Activated effector memory CD4-positive, alpha-beta T cell treated with Interleukin-2 at 50 U/mL for 16 hours (primary cell): Measurements from ENCODE around the gene SAA2.
"Not testable (repeated sequence)": the region's sequence is repeated elsewhere in the genome, so short reads cannot be mapped to it uniquely, and the experiment has no call there.

Source experiments
- DNase-seq: peaks from one replicate; pipeline ENCODE4 v3.0.0-alpha.2; 2020

The SAA2 gene

DNA sequence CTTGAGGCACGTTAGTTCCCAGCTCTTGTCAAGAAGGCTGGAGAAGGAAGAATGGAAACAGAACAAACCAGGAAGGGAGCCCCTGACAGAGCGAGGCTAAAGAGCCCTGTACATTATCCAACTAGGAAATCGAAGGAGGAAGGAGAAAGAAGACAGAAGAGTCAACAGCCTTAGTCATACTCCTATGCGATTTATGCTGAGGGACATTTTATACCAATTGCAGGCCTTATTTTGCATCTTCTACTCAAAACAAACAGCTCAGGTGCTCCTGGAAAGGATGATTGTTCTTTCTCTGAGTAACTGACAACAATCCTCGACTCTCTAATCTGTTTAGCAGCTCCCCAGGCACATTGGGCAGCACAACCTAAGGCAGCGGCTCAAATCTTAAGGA, 1.3 kb downstream of the SAA2 start:
- DNase-seq: not testable (repeated sequence)

DNA sequence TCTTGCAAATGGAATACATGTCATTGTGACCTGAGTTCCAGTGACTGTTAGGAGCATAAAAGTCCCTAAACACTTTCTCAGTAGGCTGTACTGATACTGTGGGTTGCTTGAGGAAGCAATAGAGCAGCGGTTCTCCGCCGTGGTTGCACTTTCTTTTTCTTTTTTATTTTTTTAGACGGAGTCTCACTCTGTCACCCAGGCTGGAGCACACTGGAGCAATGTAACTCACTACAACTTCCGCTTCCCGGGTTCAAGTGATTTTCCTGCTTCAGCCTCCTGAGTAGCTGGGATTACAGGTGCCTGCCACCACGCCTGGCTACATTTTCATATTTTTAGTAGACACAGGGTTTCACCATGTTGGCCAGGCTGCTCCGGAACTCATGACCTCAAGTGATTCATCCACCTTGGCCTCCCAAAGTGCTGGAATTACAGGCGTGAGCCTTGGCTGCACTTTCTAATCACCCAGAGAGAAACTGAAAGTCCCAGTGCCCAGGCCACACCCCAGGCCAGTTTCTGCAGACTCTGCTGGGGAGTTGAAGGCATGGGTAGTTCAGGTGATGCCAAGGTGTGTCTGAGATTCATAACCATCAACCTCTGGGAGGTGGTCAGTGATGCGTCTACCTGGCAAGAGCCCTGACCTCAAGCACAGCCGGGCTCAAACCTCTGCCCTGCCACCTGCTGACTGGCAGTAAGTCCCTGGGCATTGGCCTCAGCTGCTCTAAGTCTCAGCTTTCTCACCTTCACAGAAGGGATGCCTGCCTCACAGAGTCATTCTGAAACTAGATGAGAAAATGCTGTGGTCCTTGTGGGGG, 1.9 kb downstream of the SAA2 start:
- peak; percentile 5 for DNase-seq

DNA sequence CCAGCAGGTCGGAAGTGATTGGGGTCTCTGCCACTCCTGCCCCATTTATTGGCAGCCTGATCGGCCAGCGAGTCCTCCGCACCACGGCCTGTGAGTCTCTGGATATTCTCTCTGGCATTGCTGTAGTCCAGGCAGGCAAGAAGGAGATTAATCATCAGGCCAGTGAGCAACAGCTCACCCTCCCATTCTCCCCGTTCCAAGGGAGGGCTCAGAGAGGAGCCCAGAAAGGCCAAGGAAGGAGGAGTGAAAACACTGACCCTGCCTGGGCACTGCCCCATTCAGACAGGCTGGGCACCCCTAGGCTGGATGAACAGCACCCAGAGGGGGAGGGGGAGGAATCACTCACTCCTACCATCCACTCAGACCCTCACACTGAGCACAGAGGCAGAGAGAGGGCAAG, 3.1 kb downstream of the SAA2 start:
- no peak for DNase-seq

DNA sequence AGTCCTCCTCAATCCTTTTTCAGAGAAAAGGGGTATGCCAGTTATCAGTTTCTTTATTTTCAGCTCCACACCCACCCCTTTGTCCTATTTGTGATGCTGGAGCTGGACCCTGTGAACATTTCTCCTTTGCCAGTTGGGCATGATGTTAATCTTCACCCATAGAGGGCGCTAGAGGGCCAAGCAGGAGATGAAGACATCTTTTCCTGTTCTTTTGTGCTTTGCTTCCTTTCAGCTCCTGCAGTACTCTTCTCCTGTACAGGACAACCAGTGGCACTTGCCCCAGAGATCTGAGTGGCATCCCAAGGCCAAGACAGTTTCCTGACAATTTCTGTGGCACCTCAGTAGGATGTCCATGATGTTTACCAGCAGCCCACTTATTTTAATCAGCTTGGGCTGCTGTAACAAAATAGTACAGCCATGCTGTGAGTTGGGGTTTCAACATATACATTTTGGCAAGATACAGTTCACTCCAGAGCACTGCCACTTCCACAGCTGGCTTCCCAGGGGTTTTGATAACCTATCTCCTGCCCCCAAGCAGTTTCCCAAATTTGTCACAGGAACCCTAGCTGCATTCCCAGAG, 4.6 kb downstream of the SAA2 start:
- DNase-seq: peak; percentile 39

DNA sequence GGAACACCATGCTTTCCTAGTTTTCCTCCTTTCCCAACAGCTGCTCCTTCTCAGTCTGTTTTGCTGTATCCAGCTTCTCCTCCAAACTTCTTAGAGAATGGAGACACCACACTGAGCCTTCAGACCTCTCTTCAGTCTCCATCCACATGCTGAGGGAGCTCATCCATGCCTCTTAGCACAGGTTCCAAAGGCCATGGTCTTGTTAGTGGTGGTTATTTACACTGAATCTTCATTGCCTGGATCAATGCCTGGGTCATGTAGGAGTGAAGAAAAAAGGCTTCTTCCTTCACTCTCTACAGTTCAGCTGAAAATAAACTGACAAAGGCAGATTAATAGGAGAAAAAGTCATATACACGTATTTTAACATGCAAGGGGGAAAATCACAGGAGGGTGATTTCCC, 8.8 kb downstream of the SAA2 start:
- DNase-seq: no peak

DNA sequence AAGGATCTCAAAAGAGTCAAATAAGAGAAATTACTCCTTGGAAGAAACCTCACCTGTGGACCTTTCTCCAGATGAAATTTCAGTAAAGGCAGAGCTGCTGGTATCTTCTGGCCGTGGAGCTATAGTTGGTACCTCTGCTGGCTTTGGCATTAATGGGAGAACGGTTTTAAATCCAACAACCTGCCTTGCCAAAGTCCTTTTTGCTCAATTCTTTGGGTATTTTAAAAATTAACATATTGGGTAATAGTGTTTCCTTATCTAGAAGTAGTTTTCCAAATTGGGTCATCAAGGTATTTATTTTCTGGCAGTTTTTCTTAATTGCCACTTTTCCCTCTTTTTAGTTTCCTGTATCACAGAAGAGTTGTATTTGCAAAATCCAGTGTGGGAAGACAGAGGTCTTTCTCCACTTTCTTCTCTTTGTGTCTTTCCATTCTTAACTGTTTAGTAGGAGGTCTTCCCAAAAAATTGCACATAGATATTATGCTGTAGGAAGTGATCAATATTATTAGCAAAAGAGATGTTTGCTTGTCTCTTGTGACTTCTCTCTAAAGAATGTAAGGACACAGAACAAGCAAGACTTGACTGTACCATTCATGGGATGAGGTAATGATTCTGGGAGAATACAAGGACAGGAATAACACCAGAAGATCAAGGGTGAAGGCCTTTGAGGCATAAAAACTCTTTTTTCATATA, 11.7 kb downstream of the SAA2 start, which contains the start of gene SAA4:
SAA4 (minus strand) TSS at position 139 of the 693 bp plus-strand sequence. CDS start 876 bp downstream, outside the sequence.
- DNase-seq: no peak

DNA sequence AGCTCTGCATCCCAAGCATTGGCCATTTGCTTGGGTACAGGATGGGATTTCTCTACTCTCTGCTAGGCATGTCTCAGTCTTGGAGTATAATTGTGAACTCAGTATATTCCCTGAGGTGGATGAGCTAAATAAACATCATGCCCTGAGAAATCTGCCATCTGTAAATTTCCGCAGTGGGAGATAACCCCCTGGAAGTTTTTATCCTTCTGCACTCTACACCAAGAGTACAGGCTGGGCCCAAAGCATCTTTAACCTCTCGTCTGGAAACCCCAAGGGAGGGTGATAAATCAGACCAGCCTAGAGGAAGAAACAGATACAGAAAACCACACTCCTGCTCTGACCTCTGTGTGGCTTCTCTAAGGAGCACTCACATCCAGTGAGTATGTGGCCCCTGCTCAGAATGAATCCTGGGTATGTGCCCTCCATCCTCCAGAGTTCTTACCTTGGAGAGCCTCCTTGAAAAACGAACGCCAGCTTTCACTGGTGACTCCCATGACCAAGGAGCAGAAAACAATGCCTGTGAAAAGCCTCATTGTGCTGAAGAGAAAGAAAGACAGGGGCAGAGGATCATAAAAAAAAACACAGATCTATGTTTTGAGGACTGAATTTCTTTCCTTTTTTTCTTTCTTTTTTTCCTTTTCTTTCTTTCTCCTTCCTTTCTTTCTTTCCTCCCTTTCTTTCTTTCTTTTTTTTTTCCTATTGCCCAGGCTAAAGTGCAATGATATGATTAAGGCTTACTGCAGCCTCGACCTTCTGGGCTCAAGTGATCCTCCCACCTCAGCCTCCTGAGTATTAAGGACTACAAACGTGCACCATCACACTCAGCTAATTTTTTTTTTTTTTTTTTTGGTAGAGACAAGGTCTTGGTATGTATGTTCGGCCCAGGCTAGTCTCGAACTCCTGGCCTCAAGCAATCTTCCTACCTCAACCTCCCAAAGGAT, 12.8 kb downstream of the SAA2 start:
- DNase-seq: no peak

DNA sequence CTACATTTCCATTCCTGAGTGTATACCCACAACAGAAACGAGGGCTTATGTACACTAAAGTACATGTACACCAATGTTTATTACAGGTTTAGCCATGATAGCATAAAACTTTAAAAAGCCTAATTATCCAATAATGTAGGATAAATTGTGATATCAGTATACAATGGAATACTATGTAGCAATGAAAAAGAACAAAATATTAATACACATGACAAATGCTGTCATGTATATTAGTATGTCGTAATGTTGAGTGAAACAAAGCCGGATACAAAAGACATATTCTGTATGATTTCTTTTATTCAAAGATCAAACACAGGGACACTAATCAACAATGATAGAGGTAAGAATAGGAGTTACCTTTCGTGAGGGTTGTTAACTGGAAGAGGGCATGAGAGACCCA, 14.6 kb downstream of the SAA2 start:
- DNase-seq: no peak

DNA sequence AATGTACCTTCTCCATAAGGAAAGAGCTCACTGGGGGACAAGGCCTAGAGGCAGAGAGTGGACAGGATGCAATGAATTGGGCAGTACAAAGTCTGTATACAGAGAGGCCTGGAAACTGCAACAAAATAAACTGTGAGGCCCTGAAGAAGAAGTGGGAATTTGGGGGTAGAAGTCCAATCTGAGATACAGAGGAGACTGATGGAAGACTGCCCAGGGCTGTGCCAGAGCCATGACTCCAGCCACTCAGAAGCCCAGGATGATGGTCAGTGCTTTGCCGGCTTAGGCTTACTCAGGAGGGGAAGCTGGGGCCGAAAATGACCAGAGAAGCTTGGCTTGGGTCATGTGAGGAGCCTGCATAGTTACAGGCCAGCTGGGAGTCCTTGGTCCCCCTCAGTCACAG, 17.6 kb downstream of the SAA2 start:
- no peak for DNase-seq

DNA sequence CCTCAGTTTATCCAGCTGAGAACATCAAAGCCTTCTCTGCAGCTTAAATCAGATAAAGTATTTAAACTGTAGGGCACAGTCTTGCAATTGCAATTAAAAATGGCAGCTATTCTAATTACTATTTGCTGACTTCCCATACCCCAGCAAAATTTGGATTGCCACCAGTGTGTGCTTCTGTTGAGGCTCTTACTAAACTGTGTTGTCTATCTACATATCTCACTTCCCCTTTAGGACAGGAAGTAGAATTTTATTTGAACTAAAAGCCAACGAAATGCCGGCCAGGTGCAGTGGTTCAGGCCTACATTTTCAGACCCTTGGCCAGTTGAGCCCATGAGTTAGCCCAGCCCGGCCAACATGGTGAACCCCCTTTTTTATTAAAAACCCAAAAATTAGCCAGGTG, 19.0 kb downstream of the SAA2 start:
- DNase-seq: no peak

DNA sequence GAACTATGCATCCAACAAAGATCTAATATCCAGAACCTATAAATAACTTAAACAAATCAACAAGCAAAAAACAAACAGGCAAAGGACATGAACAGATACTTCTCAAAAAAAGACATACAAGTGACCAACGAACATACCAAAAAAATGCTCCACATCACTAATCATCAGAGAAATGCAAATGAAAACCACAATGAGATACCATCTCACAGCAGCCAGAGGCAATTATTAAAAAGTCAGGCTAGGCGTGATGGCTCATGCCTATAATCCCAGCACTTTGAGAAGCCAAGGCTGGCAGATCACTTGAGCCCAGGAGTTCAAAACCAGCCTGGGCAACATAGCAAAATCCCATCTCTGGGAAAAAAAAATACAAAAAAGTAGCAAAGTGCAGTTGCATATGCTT, 22.6 kb downstream of the SAA2 start:
- no peak for DNase-seq

DNA sequence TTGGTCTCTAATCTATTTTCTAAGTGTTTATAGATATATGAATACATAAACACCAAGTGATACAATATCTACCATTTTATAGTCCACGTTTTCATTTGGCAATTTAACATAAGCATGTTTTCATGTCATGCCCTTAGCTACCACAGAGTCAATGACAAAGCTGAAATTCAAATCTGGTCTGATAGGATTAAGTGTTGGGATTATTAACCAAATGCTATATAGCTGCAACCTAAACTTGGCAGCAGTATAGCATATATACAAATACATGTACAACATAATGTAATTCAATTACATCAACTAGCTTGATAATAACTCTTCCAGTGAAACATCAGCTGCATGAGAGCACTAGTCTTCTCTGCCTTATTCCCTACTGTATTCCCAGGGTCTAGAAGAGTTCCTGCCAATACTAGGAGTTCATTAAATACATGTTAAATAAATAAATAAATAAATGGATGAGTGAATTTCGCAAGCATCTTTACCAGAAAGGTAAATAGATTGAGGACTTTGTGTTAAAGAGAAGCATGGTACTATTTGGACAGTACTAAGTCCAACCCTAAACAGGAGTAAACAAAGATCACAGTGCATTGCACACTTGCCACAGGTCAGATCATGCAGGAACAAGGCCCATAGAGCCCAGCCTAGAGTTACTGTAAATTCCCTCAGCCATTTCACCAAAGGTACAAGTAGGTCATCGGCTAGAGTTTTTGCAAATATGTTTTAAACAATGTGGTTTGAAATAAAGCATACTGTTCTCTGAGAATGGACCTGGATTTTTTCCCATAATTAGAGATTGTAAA, 24.7 kb downstream of the SAA2 start:
- no peak for DNase-seq

DNA sequence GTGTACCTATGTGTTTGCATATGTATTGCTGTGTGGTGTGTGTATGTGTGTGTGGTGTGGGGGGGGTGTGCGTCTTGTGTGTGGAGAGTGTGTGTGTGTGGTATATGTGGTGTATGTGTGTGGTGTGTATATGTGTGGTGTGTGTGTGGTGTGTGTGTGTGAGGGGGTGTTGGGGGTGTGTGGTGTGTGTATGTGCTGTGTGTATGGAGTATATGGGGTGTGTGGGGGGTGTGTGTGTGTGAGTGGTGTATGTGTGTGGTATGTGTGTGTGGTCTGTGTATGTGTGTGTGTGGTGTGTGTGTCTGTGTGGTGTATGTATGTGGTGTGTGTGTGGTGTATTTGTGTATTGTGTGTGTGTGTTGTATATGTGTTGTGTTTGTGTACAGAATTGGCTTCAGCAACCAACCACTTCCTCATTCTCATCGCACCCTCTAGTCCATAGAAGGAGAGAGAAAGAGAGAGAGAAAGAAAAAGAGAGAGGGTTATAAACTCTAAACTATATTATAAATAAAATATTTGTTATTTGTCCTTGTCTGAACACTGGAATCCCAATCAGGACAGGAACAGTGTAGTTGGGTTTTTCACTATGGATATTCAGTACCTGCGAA, 25.6 kb downstream of the SAA2 start:
- no peak for DNase-seq

DNA sequence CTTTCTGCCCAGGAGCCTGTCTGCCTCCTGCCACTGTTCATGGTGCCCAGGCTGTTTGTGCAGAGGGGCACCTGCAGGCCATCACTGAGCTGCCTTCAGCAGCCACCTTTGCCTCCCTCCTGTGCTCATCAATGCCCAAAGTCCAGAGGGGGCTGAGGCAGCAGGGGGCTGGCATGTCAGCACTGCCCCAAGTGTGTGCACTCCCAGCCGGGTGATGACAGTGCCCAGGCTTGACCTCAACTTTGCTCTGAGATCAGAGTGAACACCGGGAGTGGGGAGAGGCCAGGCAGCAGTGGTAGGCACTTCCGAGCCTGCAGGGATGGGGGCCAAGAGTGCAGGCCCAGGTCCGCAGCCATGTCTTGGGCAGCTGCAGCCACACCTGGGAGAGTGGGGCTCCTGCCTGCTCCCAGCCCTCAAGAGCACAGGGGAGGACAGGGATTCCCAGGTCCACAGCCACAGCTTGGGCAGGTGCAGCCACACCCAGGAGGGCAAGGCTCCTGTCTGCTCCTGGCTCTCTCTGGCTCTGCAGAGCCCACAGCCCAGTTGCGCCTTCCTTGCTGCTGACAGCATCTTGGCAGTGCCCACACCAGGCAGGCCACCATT, 27.1 kb downstream of the SAA2 start:
- no peak for DNase-seq

DNA sequence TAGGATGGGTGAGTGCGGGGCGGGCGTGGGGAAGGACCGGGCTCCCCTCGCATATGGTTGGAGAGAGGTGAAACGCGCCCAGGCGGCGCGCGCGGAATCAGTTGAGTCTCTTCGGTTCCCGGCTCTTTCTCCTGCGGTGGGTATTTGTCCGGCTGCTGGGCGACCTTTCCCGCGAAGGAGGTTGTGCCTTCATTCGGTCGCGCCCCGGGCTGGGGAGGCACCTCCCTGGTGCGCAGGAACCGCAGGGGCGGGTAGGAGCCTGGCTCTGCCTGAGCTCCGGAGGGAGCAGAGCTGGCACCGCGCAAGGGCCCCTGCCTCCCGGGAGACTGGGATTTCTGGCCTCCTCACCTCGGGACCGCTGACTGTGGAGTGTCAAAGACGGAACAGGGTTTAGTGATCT, 39.4 kb downstream of the SAA2 start:
- DNase-seq: no peak

DNA sequence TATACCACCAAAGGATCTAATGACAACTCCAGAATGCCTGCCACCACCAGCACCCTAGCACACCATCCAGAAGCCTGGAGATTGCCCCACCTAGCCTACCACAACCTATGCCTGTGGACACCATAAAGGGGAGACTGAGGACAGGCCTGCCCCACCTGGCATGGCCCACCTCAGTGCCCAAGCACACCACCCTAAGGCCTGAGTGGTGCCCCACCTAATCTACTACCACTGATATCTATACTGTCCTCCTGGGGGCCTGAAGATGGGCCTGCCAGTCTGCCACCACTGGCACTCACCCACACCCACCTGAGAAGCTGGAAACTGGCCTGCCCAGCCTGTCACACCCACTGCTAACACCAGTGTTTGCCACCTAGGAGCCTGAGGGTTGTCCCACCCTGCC, 43.7 kb downstream of the SAA2 start:
- no peak for DNase-seq

DNA sequence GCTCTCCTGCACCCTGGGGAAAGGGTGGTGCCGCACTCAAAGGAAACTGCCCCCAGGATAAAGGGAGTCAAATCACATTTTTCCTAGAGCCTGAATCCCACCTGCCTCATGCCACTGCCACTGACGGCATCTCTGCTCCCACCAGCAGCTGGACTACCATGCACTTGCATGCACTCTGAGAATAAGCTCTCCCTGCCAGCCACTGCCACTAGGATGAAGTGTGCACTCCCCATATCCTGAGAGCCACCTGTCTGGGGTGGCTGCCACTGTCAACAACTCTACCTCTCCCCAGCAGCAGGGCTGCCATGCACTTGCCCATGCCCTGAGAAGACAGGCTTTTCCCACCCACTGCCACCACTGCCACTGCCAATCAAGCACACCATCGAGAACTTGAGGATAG, 44.2 kb downstream of the SAA2 start:
- DNase-seq: no peak

DNA sequence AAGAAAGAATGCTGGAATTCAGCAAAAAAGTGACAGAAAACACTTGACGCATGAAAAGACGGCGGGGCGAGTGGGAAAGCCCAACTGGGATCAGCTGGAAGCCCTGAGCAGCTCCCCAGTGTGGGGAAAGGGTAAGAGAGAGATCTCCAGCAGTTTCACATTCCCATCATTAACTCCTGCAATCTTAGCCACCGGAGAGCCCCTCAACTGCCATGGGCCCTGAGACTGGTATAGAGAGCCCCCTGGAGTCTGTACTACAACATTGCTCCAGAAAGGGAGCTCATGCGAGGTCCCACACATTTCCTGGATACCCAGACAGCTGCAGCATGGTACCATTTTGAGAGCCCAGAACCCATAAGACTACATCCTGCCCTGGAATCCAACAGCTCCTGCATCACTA, 44.7 kb downstream of the SAA2 start:
- DNase-seq: no peak

DNA sequence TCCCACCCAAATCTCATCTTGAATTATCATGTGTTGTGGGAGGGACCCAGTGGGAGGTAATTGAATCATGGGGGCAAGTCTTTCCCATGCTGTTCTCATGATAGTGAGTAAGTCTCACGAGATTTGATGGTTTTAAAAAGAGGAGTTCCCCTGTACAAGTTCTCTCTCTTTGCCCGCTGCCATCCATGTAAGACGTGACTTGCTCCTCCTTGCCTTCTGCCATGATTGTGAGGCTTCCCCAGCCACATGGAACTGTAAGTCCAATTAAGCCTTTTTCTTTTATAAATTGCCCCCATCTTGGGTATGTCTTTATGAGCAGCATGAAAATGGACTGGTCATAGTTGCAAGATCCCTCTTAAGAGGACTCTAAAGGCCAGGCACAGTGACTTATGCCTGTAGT, 50.7 kb downstream of the SAA2 start:
- not testable (repeated sequence) for DNase-seq

DNA sequence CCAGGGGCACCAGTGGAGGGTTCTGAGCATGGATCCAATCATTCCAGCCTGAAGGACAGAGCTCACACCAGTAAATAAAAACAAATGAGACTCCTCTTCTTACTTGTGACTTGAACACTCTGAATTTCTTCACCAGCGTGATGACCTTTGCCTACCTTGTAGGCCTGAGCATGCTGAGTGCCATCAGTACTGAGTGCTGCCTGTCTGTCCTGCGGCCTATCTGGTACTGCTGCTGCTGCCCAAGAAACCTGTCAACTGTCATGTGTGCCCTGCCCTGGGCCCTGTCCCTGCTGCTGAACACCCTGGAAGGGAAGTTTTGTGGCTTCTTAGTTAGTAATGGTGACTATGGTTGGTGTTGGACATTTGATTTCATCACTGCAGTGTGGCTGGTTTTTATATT, 51.9 kb downstream of the SAA2 start:
- DNase-seq: no peak
